ENCODE data around the gene JMY.

JMY gene

DNA sequence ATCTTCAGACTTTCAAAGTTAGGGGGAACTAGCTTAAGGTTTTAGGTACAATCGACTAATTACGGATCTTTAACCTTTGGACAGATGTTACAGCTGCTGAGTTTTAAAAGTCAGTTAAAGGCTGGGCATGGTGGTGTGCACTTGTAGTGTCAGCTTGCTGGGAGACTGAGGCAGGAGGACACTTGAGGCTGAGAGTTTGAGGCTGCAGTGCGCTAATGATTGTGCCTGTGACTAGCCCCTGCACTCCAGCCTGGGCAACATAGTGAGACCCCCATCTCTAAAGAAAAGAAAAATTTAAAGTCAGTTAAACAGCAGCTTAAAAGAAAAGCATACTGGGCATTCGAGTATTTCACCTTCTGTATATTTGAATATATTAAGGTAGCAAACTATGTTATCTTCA lies 51.4 kb downstream of the JMY start:
- H3K4me3 ChIP-seq (ENCODE audit: low read length): no peak overlapping the region
- no peak for DNase-seq (ENCODE audit: low read depth)
- no peak for TF ChIP-seq CTCF (conservative IDR thresholded peaks at IDR 0.05; ENCODE audit: low read depth, low read length)

DNA sequence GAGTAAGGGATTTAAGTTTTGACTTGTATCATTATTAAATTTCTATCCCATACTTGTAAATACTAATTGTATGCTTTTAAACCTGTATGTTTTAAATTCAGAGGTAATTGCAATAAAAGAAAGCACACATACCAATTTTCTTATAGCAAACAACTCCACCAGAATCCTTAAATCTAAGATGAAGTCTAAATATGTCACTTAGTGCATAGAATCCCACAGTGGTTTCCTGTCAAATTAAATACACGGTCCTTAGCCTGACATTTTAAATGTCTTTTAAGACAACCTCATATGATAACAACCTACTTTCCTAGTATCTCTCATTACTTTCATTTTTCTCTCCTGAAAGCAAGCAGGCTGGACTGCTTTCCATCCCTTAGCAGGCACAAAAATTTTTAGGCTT lies 52.0 kb downstream of the JMY start:
- H3K4me3 ChIP-seq (ENCODE audit: low read length): no peak overlapping the region
- DNase-seq (ENCODE audit: low read depth): no peak
- no peak for TF ChIP-seq CTCF (conservative IDR thresholded peaks at IDR 0.05; ENCODE audit: low read depth, low read length)

GRCh38 chr5:79295029-79295428 lies 59.1 kb downstream of the JMY start:
- H3K4me3 ChIP-seq (ENCODE audit: low read length): no peak overlapping the region
- DNase-seq (ENCODE audit: low read depth): no peak
- TF ChIP-seq CTCF (conservative IDR thresholded peaks at IDR 0.05; ENCODE audit: low read depth, low read length): no peak

DNA sequence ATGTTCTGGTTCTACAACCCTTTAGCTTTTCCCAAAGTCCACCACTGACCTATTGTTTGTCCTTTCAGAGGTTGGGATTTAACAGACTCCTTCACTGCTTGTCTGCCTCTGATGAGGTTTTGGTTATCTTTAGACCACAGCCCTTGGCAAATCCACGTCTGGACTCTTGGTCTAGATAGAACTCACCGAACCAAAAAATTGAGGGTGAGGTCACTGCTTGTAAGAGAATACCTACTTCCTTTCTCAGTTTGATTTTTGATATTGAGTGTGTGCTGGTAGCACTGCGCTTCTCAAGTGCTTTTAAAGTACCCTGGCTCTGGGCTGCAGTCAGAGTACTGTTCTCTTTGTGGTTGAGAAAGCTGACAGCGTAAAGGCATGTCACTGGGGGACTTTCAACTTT lies 61.7 kb downstream of the JMY start:
- DNase-seq (ENCODE audit: low read depth): no peak
- TF ChIP-seq CTCF (conservative IDR thresholded peaks at IDR 0.05; ENCODE audit: low read depth, low read length): no peak
- no peak overlapping the region for H3K4me3 ChIP-seq (ENCODE audit: low read length)

- TF ChIP-seq CTCF (conservative IDR thresholded peaks at IDR 0.05; ENCODE audit: low read depth, low read length): no peak
- no peak for DNase-seq (ENCODE audit: low read depth)
Observed at GRCh38 chr5:79301046-79301712, 65.2 kb downstream of the JMY start.

DNA sequence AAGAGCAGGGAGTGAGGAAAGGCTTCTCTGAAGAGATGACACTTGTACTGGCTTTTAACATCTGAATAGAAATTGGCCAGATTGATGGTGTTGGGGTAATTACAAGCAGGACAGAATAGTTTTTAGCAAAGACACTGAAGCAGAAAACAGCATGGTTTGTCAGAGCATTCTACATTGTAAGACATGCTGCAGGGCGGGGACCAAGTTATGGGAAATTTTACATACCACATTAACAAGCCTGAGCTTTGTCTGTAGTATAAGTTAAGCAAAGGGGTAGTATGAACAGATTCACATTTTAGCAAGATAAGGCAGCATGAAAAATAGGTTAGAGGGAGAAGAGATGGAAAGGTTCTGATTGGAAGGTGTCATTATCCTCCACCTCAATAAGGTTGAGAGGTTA lies 66.5 kb downstream of the JMY start:
- no peak overlapping the region for H3K4me3 ChIP-seq (ENCODE audit: low read length)
- no peak for DNase-seq (ENCODE audit: low read depth)
- TF ChIP-seq CTCF (conservative IDR thresholded peaks at IDR 0.05; ENCODE audit: low read depth, low read length): no peak

More at GRCh38 chr5:79301046-79301712, 65.2 kb downstream of the JMY start:
- H3K4me3 ChIP-seq (ENCODE audit: low read length): no peak overlapping the region

GRCh38 chr5:79305706-79306105 lies 69.8 kb downstream of the JMY start:
- H3K4me3 ChIP-seq (ENCODE audit: low read length): no peak overlapping the region
- no peak for TF ChIP-seq CTCF (conservative IDR thresholded peaks at IDR 0.05; ENCODE audit: low read depth, low read length)
- DNase-seq (ENCODE audit: low read depth): peak; percentile 11

Data from retinal pigment epithelial cell (primary cell).